Neuronal stem cell (in vitro differentiated cells): ENCODE data around the gene UBA7.

Experiments used
- DNase-seq: peaks from one replicate; pipeline ENCODE4 v3.0.0-alpha.2; 2013; ENCODE audit warnings: low spot score
- H2AFZ ChIP-seq: one replicate; pipeline ENCODE4 v1.6.1; 2013; ENCODE audit warnings: mild to moderate bottlenecking, low read length, inconsistent platforms
- H2AK5ac ChIP-seq: 2 replicates; pipeline ENCODE4 v1.6.1; 2013; ENCODE audit warnings: low read depth, mild to moderate bottlenecking, inconsistent platforms, low read length, moderate library complexity, mixed read lengths
- H2BK120ac ChIP-seq: 2 replicates; pipeline ENCODE4 v1.6.1; 2013; ENCODE audit warnings: low read depth, mild to moderate bottlenecking, inconsistent platforms, low read length, moderate library complexity, mixed read lengths
- H2BK12ac ChIP-seq: one replicate; pipeline ENCODE4 v1.6.1; 2013; ENCODE audit warnings: low read length, inconsistent platforms
- H2BK15ac ChIP-seq: 2 replicates; pipeline ENCODE4 v1.6.1; 2013; ENCODE audit warnings: mild to moderate bottlenecking, low read length, inconsistent platforms, mixed read lengths
- H2BK5ac ChIP-seq: one replicate; pipeline ENCODE4 v1.6.1; 2013; ENCODE audit warnings: inconsistent platforms, mild to moderate bottlenecking, low read length, moderate library complexity
- H3K14ac ChIP-seq: one replicate; pipeline ENCODE4 v1.6.1; 2013; ENCODE audit warnings: low read length, inconsistent platforms
- H3K18ac ChIP-seq: 2 replicates; pipeline ENCODE4 v1.6.1; 2013; ENCODE audit warnings: low read length, inconsistent platforms
- H3K23ac ChIP-seq: 2 replicates; pipeline ENCODE4 v1.6.1; 2013; ENCODE audit warnings: low read depth, mild to moderate bottlenecking, mixed read lengths, low read length, inconsistent platforms; ENCODE audit not compliant: poor library complexity
- H3K27ac ChIP-seq: replicated peaks from 3 replicates; pipeline ENCODE4 v1.5.1; 2013; ENCODE audit warnings: low read length, inconsistent platforms
- H3K27me3 ChIP-seq, 3 experiments: 2 replicates each; pipeline ENCODE4 v1.6.1; 2013; ENCODE audit warnings: low read length in 3 of 3, mild to moderate bottlenecking in 2 of 3, inconsistent platforms in 1 of 3, low read depth in 1 of 3, mixed read lengths in 1 of 3, moderate library complexity in 1 of 3; ENCODE audit not compliant: control insufficient read depth in 3 of 3, insufficient read depth in 3 of 3
- H3K36me3 ChIP-seq, 2 donors: replicated peaks in 1 of 2; 2 replicates each; pipeline ENCODE4 v1.6.1; 2013; ENCODE audit warnings: low read length in 2 of 2; ENCODE audit not compliant: control insufficient read depth in 2 of 2, insufficient read depth in 2 of 2
- H3K4ac ChIP-seq: 2 replicates; pipeline ENCODE4 v1.6.1; 2013; ENCODE audit warnings: inconsistent platforms, mild to moderate bottlenecking, low read length, moderate library complexity
- H3K4me1 ChIP-seq, 2 donors: 1 replicate in 1 of 2; 2 replicates in 1 of 2; pipeline ENCODE4 v1.6.1; 2013; ENCODE audit warnings: low read length in 2 of 2, low read depth in 1 of 2; ENCODE audit not compliant: control insufficient read depth in 2 of 2, insufficient read depth in 1 of 2
- H3K4me2 ChIP-seq: one replicate; pipeline ENCODE4 v1.6.1; 2013; ENCODE audit warnings: mild to moderate bottlenecking, low read length, inconsistent platforms; ENCODE audit not compliant: insufficient read depth, poor library complexity, severe bottlenecking
- H3K4me3 ChIP-seq, 2 donors: 2 replicates each; pipeline ENCODE4 v1.5.1; 2013; ENCODE audit warnings: low read length in 2 of 2, mild to moderate bottlenecking in 2 of 2, inconsistent platforms in 1 of 2, moderate library complexity in 1 of 2
- H3K79me1 ChIP-seq: one replicate; pipeline ENCODE4 v1.6.1; 2013; ENCODE audit warnings: low read depth, mild to moderate bottlenecking, inconsistent platforms, low read length, moderate library complexity
- H3K9ac ChIP-seq: one replicate; pipeline ENCODE4 v1.6.1; 2013; ENCODE audit warnings: mild to moderate bottlenecking, low read depth, low read length, inconsistent platforms; ENCODE audit not compliant: poor library complexity
- H3K9me3 ChIP-seq, 2 donors: replicated peaks in 1 of 2; 2 replicates each; pipeline versions ENCODE3 to v1.6.1; 2013; ENCODE audit warnings: low read length in 2 of 2, mild to moderate bottlenecking in 2 of 2, inconsistent platforms in 1 of 2, low read depth in 1 of 2, mixed read lengths in 1 of 2, moderate library complexity in 1 of 2; ENCODE audit not compliant: control insufficient read depth in 2 of 2, insufficient read depth in 1 of 2
- H4K8ac ChIP-seq: one replicate; pipeline ENCODE4 v1.6.1; 2013; ENCODE audit warnings: low read depth, mild to moderate bottlenecking, inconsistent platforms, low read length, moderate library complexity
- H4K91ac ChIP-seq: one replicate; pipeline ENCODE4 v1.6.1; 2013; ENCODE audit warnings: low read length, low read depth, mild to moderate bottlenecking, inconsistent platforms; ENCODE audit not compliant: poor library complexity
- WGBS, 2 donors: extraction: QIAGEN DNeasy Blood & Tissue Kit; methylation state at CpG; one replicate each; pipeline ENCODE4 v1.1.7; 2013; ENCODE audit warnings: missing lambda C conversion rate in 2 of 2, mixed read lengths in 1 of 2; ENCODE audit not compliant: insufficient read length in 2 of 2, insufficient replicate concordance in 1 of 2; ENCODE audit errors: extremely low coverage in 2 of 2; 5-methylcytosine and 5-hydroxymethylcytosine counted together

The UBA7 gene

GRCh38 chr3:49771340-49771938 lies 42.3 kb downstream of the UBA7 start:
- Histone ChIP-seq H3K9me3 (no peaks in the 10 kb centered on the region), H2BK120ac (no peak overlapping the region), H3K4ac (no peak overlapping the region), H3K9ac (no peak overlapping the region), H3K27me3 (no peaks in the 10 kb centered on the region), H3K4me3 (no peak overlapping the region), H3K79me1 (peaks cover 3% of the 10 kb centered on the region), H3K18ac (no peak overlapping the region), H4K91ac (no peak overlapping the region), H2BK12ac (no peak overlapping the region), H3K36me3 (peaks cover 2 to 47% of the 10 kb centered on the region in 2 donors), H3K4me2 (no peak overlapping the region), H2AFZ (no peak overlapping the region), H2BK5ac (no peak overlapping the region), H2AK5ac (no peak overlapping the region), H3K4me1 (no peaks in the 10 kb centered on the region), H3K27ac (no peak overlapping the region), H3K23ac (no peak overlapping the region), H4K8ac (no peak overlapping the region), H2BK15ac (no peak overlapping the region), H3K14ac (no peak overlapping the region)
- DNase-seq, result no peak
- no CpG with 5 or more reads among the region's 1 CpG for WGBS, 2 donors

GRCh38 chr3:49769926-49770325 lies 43.8 kb downstream of the UBA7 start:
- Histone ChIP-seq H3K9ac (no peak overlapping the region), H2AFZ (no peak overlapping the region), H3K4me2 (no peak overlapping the region), H3K18ac (no peak overlapping the region), H3K36me3 (peaks cover 0 to 37% of the 10 kb centered on the region in 2 donors), H3K4me3 (no peak overlapping the region), H2BK12ac (no peak overlapping the region), H3K23ac (no peak overlapping the region), H3K27me3 (no peaks in the 10 kb centered on the region), H2AK5ac (no peak overlapping the region), H3K9me3 (peaks cover 0 to 2% of the 10 kb centered on the region in 2 donors), H3K4ac (no peak overlapping the region), H2BK120ac (no peak overlapping the region), H2BK5ac (no peak overlapping the region), H3K4me1 (no peaks in the 10 kb centered on the region), H3K79me1 (peaks cover 3% of the 10 kb centered on the region), H2BK15ac (no peak overlapping the region), H3K27ac (no peak overlapping the region), H4K8ac (no peak overlapping the region), H3K14ac (no peak overlapping the region), H4K91ac (no peak overlapping the region)
- no peak for DNase-seq

- Histone ChIP-seq H3K27me3 (no peaks in the 10 kb centered on the region), H3K9me3 (peaks cover 0 to 3% of the 10 kb centered on the region in 2 donors)
- no CpG with 5 or more reads among the region's 3 CpGs for WGBS, 2 donors
These were observed 44.4 kb downstream of the UBA7 start for GRCh38 chr3:49769286-49769915.

GRCh38 chr3:49763981-49764380 lies 49.8 kb downstream of the UBA7 start:
- Histone ChIP-seq H3K4me2 (no peak overlapping the region), H2BK5ac (no peak overlapping the region), H3K27ac (no peak overlapping the region), H2AFZ (no peak overlapping the region), H2AK5ac (no peak overlapping the region), H2BK15ac (no peak overlapping the region), H3K23ac (no peak overlapping the region), H3K4me1 (no peaks in the 10 kb centered on the region), H3K9me3 (peaks cover 0 to 3% of the 10 kb centered on the region in 2 donors), H3K4me3 (no peak overlapping the region), H3K79me1 (no peaks in the 10 kb centered on the region), H3K27me3 (no peaks in the 10 kb centered on the region), H3K14ac (no peak overlapping the region), H3K9ac (no peak overlapping the region), H3K18ac (no peak overlapping the region), H3K4ac (no peak overlapping the region), H3K36me3 (peaks cover 0 to 26% of the 10 kb centered on the region in 2 donors), H2BK12ac (no peak overlapping the region), H4K8ac (no peak overlapping the region), H2BK120ac (no peak overlapping the region), H4K91ac (no peak overlapping the region)
- WGBS, 2 donors, result no CpG with 5 or more reads among the region's 4 CpGs
- no peak for DNase-seq

More at GRCh38 chr3:49769286-49769915, 44.4 kb downstream of the UBA7 start:
- H3K23ac ChIP-seq, result no peak overlapping the region
- H3K4me2 ChIP-seq, result no peak overlapping the region
- no peak overlapping the region for H2BK12ac ChIP-seq
- H3K4me3 ChIP-seq, result no peak overlapping the region
- H3K9ac ChIP-seq, result no peak overlapping the region
- peaks cover 3% of the 10 kb centered on the region for H3K79me1 ChIP-seq
- no peak overlapping the region for H2BK120ac ChIP-seq
- H2BK15ac ChIP-seq, result no peak overlapping the region
- DNase-seq, result no peak
- H3K27ac ChIP-seq, result no peak overlapping the region
- no peak overlapping the region for H3K4ac ChIP-seq
- H3K4me1 ChIP-seq, result no peaks in the 10 kb centered on the region
- H3K36me3 ChIP-seq, result peaks cover 0 to 35% of the 10 kb centered on the region in 2 donors
- H2BK5ac ChIP-seq, result no peak overlapping the region
- no peak overlapping the region for H3K14ac ChIP-seq
- no peak overlapping the region for H3K18ac ChIP-seq
- no peak overlapping the region for H2AK5ac ChIP-seq
- no peak overlapping the region for H4K8ac ChIP-seq
- H2AFZ ChIP-seq, result no peak overlapping the region
- H4K91ac ChIP-seq, result no peak overlapping the region
